HEK293 (cell line): ENCODE data around the gene EVL.

Source experiments
- CTCF ChIP-seq: fragments of 450-650 bp; formaldehyde crosslinking; IDR thresholded peaks from 2 replicates; pipeline ENCODE4 v1.5.1; 2016; ENCODE audit warnings: missing biosample characterization, missing genetic modification characterization
- EGR2 ChIP-seq: fragments of 450-650 bp; formaldehyde crosslinking; IDR thresholded peaks from 2 replicates; pipeline ENCODE4 v1.5.1; 2016; ENCODE audit warnings: low read depth, missing biosample characterization, missing genetic modification characterization
- SALL2 ChIP-seq: fragments of 450-650 bp; formaldehyde crosslinking; IDR thresholded peaks from 2 replicates; pipeline ENCODE4 v1.5.0; 2017; ENCODE audit warnings: missing biosample characterization, mild to moderate bottlenecking, missing genetic modification characterization, borderline replicate concordance
- TCF7L2 ChIP-seq: IDR thresholded peaks from 2 replicates; pipeline ENCODE4 v1.6.1; 2011; ENCODE audit warnings: low read depth, mild to moderate bottlenecking, inconsistent platforms, low read length, moderate library complexity, borderline replicate concordance
- YY1 ChIP-seq: fragments of 450-650 bp; formaldehyde crosslinking; IDR thresholded peaks from 2 replicates; pipeline ENCODE4 v1.5.1; 2018; ENCODE audit warnings: missing biosample characterization, missing genetic modification characterization
- ZBTB11 ChIP-seq: fragments of 450-650 bp; formaldehyde crosslinking; conservative IDR thresholded peaks from 2 replicates; pipeline ENCODE4 v1.5.1; 2016; ENCODE audit warnings: low read depth, missing biosample characterization, missing genetic modification characterization
- ZNF157 ChIP-seq: fragments of 450-650 bp; formaldehyde crosslinking; IDR thresholded peaks from 2 replicates; pipeline ENCODE4 v1.5.1; 2016; ENCODE audit warnings: missing biosample characterization, missing genetic modification characterization
- ZNF16 ChIP-seq: fragments of 450-650 bp; formaldehyde crosslinking; IDR thresholded peaks from 2 replicates; pipeline ENCODE4 v1.5.1; 2016; ENCODE audit warnings: low read depth, missing biosample characterization, missing genetic modification characterization
- ZNF514 ChIP-seq: fragments of 450-650 bp; formaldehyde crosslinking; IDR thresholded peaks from 2 replicates; pipeline ENCODE4 v1.5.1; 2016; ENCODE audit warnings: missing biosample characterization, missing genetic modification characterization
- ZNF600 ChIP-seq: fragments of 450-650 bp; formaldehyde crosslinking; IDR thresholded peaks from 2 replicates; pipeline ENCODE4 v1.5.1; 2016; ENCODE audit warnings: missing biosample characterization, missing genetic modification characterization
- ZNF629 ChIP-seq: fragments of 450-650 bp; formaldehyde crosslinking; IDR thresholded peaks from 2 replicates; pipeline ENCODE4 v1.5.1; 2017; ENCODE audit warnings: missing biosample characterization, missing genetic modification characterization
- ZSCAN4 ChIP-seq: fragments of 450-650 bp; formaldehyde crosslinking; IDR thresholded peaks from 2 replicates; pipeline ENCODE4 v1.5.1; 2017; ENCODE audit warnings: missing biosample characterization, missing genetic modification characterization
- TF ChIP-seq, protein P1 (sequence below): fragments of 450-650 bp; IDR thresholded peaks from 2 replicates; pipeline ENCODE4 v1.5.1; 2018; ENCODE audit warnings: missing biosample characterization, missing genetic modification characterization
- TF ChIP-seq, protein P2 (sequence below): fragments of 450-650 bp; formaldehyde crosslinking; IDR thresholded peaks from 2 replicates; pipeline ENCODE4 v1.5.1; 2016; ENCODE audit warnings: missing biosample characterization, missing genetic modification characterization

GRCh38 chr14:100045642-100046344, 19.4 kb upstream of the EVL start:
- TF ChIP-seq ZSCAN4 (tag by site-specific recombination) (no peak), ZBTB11 (no peak), CTCF (no peak), TCF7L2 (no peak), ZNF629 (tag by site-specific recombination) (no peak), ZNF157 (tag by site-specific recombination) (no peak), ZNF514 (tag by site-specific recombination) (no peak), ZNF600 (tag by site-specific recombination) (no peak), EGR2 (tag by site-specific recombination) (no peak), SALL2 (tag by site-specific recombination) (no peak), ZNF16 (tag by site-specific recombination) (no peak), YY1 (tag by site-specific recombination) (no peak)
- TF ChIP-seq, protein P1, sequence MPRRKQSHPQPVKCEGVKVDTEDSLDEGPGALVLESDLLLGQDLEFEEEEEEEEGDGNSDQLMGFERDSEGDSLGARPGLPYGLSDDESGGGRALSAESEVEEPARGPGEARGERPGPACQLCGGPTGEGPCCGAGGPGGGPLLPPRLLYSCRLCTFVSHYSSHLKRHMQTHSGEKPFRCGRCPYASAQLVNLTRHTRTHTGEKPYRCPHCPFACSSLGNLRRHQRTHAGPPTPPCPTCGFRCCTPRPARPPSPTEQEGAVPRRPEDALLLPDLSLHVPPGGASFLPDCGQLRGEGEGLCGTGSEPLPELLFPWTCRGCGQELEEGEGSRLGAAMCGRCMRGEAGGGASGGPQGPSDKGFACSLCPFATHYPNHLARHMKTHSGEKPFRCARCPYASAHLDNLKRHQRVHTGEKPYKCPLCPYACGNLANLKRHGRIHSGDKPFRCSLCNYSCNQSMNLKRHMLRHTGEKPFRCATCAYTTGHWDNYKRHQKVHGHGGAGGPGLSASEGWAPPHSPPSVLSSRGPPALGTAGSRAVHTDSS (tag by site-specific recombination), result no peak
- TF ChIP-seq, protein P2, sequence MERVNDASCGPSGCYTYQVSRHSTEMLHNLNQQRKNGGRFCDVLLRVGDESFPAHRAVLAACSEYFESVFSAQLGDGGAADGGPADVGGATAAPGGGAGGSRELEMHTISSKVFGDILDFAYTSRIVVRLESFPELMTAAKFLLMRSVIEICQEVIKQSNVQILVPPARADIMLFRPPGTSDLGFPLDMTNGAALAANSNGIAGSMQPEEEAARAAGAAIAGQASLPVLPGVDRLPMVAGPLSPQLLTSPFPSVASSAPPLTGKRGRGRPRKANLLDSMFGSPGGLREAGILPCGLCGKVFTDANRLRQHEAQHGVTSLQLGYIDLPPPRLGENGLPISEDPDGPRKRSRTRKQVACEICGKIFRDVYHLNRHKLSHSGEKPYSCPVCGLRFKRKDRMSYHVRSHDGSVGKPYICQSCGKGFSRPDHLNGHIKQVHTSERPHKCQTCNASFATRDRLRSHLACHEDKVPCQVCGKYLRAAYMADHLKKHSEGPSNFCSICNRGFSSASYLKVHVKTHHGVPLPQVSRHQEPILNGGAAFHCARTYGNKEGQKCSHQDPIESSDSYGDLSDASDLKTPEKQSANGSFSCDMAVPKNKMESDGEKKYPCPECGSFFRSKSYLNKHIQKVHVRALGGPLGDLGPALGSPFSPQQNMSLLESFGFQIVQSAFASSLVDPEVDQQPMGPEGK (tag by site-specific recombination), result no peak
